Nucleus accumbens (tissue), 56 donors: ENCODE measurements around the gene SERPINB13.
"Not testable (repeated sequence)": the region's sequence is repeated elsewhere in the genome, so short reads cannot be mapped to it uniquely, and the experiment has no call there.

Experiments used
- DNase-seq, 56 donors: peaks; one replicate each; lab custom pipeline; 2025; lab: John Stamatoyannopoulos, UW

Gene SERPINB13

GRCh38 chr18:63588909-63589308 is 1.8 kb downstream of the SERPINB13 start:
- no peak for DNase-seq

DNA sequence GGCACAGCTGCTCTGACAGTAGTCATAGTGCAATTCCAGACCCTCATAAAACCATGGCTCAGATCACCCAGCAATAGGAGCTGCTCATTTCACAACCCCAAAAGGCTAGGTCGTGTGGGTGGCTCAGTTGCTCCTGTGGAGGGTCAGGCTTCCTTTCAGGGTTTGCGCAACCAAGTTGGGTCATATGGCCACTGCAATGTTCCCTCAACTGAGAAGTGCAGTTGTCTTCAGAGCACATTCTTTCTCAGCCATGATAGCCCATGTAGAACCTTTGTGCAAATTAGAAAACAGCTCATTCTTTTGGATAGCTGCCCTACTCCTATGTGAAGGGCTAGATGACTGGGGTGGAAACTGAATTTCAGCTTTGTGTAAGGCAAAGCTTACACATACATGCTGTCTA is 3.2 kb downstream of the SERPINB13 start:
- DNase-seq = no peak

- DNase-seq = no peak
Measured at GRCh38 chr18:63590966-63591695, 4.0 kb downstream of the SERPINB13 start.

- no peak for DNase-seq
Measured at GRCh38 chr18:63591725-63592124, 4.6 kb downstream of the SERPINB13 start.

DNA sequence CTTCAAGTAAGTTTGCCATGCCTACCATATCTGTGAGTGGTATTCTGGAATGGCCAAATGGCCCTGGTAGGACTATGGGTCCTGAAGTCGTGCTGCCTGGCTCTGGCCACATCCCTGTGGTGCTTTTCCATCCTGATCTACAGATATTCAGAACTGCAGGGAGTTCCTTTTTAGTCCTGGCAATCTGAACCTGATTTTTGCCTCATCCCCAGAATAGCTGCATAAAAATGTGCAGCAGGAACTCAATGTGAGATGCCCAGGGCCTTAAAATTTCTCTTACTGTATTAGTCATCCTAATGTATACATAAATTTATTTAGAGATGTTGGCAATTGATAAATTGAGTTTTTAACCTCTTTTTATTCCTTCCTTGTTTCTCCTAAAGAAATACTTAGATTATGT is 5.3 kb downstream of the SERPINB13 start:
- no peak for DNase-seq

DNA sequence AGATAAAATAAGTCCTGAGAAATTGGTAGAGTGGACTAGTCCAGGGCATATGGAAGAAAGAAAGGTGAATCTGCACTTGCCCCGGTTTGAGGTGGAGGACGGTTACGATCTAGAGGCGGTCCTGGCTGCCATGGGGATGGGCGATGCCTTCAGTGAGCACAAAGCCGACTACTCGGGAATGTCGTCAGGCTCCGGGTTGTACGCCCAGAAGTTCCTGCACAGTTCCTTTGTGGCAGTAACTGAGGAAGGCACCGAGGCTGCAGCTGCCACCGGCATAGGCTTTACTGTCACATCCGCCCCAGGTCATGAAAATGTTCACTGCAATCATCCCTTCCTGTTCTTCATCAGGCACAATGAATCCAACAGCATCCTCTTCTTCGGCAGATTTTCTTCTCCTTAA is 9.8 kb downstream of the SERPINB13 start:
- no peak for DNase-seq

DNA sequence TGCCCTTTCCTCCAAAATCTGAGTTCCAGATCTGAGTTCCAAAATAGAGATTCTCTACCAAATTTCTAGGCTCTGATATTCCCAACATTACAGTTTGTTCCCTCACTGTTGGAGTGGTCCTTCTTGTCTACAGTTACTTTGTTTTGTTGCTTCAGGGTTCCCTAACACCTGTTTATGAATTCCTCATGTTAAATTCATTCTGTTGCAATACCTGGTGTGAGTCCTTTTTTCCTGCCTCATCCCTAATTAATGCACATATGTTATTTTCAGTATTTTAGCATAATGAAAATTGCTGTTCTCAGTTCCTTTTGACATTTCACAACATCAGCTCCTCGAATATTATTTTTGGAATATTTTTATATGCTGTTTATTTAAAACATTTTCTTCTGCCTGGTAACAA is 16.2 kb downstream of the SERPINB13 start:
- no peak for DNase-seq

DNA sequence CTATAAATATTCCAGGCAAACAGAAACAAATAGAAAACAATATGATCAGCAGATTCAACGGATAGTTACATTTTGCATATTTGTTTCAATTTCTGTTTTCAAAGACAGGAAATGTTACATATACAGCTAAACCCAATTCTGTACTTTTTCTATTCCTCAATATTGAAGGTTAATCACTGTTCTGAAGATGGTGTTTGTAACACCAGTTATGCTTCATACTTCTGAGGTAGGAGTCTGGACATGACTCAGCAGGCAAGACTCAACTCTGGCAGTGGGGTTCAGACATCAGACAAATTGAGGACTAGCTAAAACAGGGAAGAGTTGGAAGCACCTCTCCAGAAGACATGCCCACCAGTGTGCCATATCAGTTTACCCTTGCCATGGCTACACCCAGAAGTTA is 16.6 kb downstream of the SERPINB13 start:
- no peak for DNase-seq

GRCh38 chr18:63604791-63605567 is 17.8 kb downstream of the SERPINB13 start:
- DNase-seq = no peak

DNA sequence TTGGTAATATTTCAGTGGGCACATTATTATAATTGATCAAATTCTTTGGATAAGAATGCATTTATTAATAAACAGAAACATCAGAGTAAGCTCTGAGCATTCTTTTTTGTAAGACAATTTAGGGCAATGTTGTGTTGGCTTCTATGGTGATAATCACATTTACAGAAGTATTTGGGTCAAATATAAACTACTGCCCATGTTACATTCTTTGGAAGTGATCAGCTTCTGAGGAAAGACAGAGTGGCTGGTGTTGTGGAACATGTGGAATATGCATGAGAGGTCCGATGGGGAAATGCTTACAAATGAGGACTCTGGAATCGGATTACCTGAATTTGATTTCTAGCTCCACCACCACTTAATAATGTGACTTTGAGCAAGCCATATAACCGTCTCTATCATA is 19.4 kb downstream of the SERPINB13 start:
- no peak for DNase-seq

DNA sequence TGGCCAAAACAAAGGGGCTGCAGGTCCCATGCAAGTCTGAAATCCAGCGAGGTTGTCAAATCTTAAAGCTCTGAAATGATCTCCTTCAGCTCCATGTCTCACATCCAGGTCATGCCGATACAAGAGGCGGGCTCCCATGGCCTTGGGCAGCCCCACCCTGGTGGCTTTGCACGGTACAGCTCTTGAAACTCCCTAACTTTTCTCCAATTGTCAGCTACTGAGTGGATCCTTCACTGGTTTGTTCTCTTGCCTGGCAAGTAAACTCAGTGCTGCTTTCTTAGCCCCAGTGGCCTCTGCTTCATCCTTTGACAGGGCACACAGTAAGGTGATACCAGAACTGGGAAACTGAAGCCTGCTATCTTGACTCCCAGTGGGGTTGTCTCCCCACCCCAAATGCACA is 26.3 kb downstream of the SERPINB13 start:
- DNase-seq = no peak

- no peak for DNase-seq
Measured at GRCh38 chr18:63617049-63617914, 30.1 kb downstream of the SERPINB13 start.

DNA sequence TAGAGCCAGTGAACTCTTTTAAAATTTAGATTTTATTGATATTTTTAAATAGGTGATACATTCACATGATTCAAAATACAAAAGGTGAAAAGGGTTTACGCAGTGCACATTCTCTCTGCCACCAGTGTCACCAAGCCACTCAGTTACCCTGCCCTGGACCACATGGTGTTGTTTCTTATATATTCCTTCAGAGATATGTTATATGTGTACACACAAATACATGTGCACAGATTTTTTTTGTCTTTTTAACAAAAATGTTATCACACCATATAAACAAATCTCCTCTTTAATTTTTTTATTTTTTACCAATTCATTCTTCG is 30.7 kb downstream of the SERPINB13 start:
- DNase-seq = no peak

- DNase-seq = no peak
Measured at GRCh38 chr18:63619661-63620060, 32.5 kb downstream of the SERPINB13 start.

DNA sequence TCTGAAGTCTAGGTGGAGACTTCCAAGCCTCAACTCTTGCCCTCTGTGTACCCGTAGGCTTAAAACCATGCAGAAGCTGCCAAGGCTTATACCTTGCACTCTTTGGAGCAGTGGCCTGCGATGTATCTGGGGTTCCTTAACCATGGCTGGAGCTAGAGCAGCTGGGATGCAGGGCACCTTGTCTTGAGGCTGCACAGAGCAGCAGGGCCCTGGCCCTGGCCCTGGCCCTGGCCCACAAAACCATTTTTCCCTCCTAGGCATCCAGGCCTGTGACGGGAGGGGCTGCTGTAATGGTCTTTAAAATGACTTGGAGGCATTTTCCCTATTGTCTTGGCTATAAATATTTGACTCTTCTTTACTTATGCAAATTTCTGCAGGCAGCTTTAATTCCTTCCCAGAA is 37.7 kb downstream of the SERPINB13 start:
- DNase-seq = no peak

GRCh38 chr18:63626431-63626830 is 39.3 kb downstream of the SERPINB13 start:
- DNase-seq = no peak

GRCh38 chr18:63627819-63628218 is 40.7 kb downstream of the SERPINB13 start:
- no peak for DNase-seq

GRCh38 chr18:63637703-63638102 is 50.6 kb downstream of the SERPINB13 start:
- no peak for DNase-seq

- not testable (repeated sequence) for DNase-seq
Measured at GRCh38 chr18:63641157-63641680, 54.1 kb downstream of the SERPINB13 start.

- DNase-seq = not testable (repeated sequence)
Measured at GRCh38 chr18:63642668-63643356, 55.7 kb downstream of the SERPINB13 start.
